GM18498 (cell line): ENCODE data around the gene DYNLT2B.
"Not testable (repeated sequence)": the region's sequence is repeated elsewhere in the genome, so short reads cannot be mapped to it uniquely, and the experiment has no call there.

Experiments used
- ATAC-seq: cut with Tn5 transposase; IDR thresholded peaks from one replicate; pipeline ENCODE4 v1.9.1; 2021; ENCODE audit warnings: mild to moderate bottlenecking, moderate library complexity; ENCODE audit not compliant: unreplicated experiment

Gene DYNLT2B

DNA sequence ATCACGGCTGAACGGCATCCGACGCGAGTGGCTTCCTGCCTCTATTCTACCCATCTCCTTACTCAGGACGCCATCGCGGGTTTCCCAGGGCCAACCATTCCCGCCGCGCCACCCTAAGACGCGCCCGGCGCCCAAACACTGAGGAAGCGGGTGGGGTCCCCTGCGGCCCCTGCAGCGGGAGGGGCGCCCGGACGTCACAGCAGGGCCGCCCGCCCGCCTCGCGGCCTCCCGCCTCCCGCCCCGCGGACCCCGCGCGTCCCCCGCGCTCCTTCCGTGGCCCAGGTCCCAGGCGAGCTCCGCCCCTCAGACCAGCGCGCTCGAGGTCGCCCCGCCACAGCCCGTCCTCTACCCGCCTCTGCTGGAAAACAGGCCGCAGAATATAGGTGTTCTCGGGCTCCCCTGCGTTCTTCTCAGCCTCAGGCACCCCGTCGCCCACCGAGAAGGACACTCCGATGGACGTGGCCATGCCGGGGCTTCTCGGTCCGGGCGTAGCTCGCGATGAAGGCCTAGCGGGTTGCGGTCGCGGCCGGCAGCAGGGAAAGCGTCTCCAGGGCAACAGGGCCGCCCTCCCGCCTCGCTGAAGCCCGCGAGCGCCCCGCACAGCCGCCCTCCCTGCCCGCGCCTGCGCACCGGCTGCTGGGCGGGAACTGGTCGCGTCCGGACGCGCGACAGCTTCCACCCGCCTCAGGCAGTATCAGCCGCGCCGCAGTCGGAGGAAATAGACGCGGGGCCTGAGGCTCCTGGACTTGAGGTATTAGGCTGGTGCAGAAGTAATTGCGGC, at the start of gene DYNLT2B:
DYNLT2B (minus strand) TSS at position 554 of the 781 bp plus-strand sequence; CDS start at position 466, 88 bp downstream.
- peak; percentile 89 for ATAC-seq

DNA sequence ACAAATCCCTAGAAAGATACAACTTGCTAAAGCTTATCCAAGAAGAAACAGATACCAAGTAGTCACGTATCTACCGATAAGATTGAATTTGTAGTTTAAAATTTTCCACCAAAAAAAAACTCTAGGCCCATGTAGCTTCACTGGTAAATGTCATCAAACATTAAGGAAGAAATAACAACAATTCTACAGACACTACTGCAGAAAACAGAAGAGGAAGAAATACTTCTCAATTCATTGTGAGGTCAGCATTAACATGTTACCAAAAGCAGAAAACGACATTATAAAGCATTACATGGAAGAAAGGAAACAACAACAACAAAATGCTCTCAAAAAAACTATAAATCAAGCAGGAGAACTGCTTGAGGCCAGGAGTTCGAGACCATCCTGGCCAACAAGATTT, 47.7 kb upstream of the DYNLT2B start:
- ATAC-seq, result no peak

- ATAC-seq, result no peak
Observed at GRCh38 chr3:196360586-196360985, 42.5 kb upstream of the DYNLT2B start.

DNA sequence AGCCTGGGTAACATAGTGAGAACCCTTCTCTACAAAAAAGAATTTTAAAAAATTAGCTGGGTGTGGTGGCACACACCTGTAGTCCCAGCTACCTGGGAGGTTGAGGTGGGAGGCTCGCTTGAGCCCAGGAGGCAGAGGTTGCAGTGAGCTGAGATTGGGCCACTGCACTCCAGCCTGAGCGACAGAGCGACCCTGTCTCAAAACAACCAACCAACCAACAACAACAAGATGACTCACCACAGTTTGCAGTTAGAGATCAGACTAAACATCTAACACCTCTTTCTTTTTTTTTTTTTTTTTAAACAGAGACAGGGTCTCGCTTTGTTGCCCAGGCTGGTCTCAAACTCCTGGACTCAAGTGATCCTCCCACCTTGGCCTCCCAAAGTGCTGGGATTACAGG, 40.5 kb upstream of the DYNLT2B start:
- not testable (repeated sequence) for ATAC-seq

DNA sequence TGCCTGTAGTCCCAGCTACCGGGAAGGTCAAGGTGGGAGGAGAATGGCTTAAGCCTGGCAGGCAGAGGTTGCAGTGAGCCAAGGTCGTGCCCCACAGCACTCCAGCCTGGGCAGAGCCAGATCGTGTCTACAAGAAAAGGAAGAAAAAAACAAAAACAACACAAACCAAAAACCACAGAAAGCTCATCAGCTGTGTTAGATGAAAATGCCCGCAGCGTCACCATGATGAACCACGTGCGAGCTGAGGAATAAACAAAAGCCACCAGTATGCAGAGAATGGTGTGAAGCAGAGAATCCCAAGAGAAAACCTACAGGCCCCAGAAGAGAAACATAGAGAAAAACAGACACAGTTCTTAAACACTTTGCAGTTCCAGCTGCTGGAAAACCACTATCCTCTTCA, 39.9 kb upstream of the DYNLT2B start:
- ATAC-seq, result no peak

DNA sequence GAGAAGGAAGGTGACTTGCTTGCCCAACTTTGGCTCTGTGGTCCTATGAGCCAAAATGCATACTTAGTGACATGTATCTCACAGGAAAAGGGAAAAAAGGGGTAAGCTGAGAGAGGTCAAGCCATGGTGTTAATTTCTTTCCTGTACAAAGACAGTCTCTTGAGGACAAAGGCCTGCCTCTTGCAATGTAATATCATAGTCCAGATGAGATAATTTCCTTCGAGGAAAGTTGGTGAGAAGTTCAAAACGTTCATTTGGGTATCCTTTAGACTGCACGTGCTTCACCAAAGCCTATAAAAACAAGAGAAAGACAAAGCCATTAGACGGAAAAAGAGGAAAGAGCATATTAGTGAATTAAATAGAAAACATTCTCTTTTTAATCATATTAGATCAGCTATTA, 38.5 kb upstream of the DYNLT2B start:
- ATAC-seq, result no peak

GRCh38 chr3:196355668-196356067, 37.6 kb upstream of the DYNLT2B start:
- no peak for ATAC-seq

- no peak for ATAC-seq
Observed at GRCh38 chr3:196354132-196354531, 36.1 kb upstream of the DYNLT2B start.

GRCh38 chr3:196351541-196351940, 33.5 kb upstream of the DYNLT2B start:
- no peak for ATAC-seq

DNA sequence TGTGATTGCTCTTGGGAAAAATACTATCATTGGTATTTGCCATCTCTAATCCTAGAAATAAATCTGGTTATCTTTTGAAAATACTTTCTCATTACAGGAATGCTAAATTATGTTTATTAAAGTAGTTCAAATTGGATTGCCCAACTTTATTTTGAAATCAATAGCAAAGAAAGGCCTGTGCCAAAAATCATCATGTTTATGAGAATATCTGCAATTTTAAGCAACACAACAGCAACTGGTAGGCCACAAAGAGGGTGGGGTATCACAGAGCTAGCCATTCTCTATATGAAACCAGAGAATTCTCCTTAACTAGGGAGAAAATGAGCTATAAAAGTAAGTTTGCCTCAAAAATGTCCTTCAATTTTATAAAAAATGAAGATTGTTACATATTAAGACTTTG, 32.0 kb upstream of the DYNLT2B start:
- no peak for ATAC-seq

DNA sequence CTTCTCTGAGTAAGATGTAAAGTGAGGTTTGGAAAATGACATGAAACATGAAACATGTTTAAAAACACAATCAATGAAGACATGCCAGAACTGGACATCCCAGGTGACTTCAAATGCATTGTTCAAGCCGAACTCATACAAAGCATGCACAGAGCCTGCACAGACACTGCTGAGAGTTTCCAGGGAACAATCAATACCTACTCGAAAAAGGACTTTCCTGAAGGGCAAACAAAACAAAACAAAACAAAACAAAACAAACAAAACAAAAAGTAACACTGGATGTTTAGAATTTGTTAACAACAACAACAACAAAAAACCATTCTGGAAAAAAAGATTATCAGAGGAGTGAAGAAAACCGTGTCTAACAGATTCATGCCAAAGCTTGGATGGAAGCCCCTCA, 30.7 kb upstream of the DYNLT2B start:
- ATAC-seq, result no peak

- ATAC-seq, result no peak
Observed at GRCh38 chr3:196344663-196345062, 26.6 kb upstream of the DYNLT2B start.

DNA sequence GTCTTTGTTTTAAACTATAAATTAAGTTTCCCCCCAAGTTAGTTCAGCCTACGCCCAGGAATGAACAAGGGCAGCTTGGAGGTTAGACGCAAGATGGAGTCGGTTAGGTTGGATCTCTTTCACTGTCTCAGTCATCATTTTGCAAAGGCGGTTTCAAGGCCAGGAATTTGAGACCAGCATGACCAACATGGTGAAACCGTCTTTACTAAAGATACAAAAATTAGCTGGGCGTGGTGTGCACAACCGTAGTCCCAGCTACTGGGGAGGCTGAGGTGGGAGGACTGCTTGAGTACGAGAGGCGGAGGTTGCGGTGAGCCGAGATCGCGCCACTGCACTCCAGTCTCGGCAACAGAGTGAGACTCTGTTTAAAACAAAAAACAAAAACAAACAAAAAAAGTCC, 25.9 kb upstream of the DYNLT2B start:
- not testable (repeated sequence) for ATAC-seq

DNA sequence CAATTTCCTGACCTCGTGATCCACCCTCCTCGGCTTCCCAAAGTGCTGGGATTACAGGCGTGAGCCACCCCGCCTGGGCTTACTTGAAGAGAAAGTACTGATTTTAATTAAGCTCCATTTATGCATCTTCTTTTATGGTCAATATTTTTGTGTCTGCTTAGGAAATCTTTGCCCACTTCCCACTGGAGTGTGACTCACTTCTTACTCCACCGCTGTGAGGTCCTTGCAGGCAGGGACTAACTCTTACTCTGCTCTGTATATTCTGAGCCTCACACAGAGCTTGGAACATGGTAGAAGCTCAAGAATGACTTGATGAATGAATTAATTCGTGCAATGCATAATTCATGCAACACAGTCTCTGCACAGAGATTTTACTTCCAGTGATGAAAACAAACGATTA, 23.1 kb upstream of the DYNLT2B start:
- ATAC-seq, result no peak

- ATAC-seq, result no peak
Observed at GRCh38 chr3:196340466-196340865, 22.4 kb upstream of the DYNLT2B start.

DNA sequence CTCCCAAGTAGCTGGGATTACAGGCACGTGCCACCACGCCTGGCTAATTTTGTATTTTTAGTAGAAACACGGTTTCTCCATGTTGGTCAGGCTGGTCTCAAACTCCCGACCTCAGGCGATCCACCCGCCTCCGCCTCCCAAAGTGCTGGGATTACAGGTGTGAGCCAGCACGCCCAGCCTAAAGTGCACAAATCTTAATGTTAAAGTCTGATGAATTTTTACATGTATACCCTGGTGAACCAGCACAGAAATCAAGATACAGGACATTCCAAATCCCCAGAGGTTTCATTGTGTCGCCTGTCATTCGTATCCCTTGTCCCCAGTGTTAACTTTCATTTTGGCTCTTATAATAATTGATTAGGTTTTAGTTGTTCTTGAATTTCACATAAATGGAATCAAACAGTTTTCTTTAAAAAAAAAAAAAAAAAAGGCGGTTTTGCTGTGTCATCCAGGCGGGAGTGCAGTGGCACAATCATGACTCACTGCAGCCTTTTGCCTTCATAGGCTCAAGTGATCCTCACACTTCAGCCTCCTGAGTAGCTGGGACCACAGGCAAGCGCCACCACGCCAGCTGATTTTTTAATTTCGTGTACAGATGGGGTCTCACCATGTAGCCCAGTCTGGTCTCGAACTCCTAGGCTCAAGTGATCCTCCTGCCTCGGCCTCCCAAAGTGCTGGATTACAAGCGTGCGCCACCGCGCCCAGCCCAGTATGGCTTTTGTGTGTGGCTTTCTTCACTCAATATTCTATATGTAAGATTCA, 21.6 kb upstream of the DYNLT2B start:
- ATAC-seq, result no peak

DNA sequence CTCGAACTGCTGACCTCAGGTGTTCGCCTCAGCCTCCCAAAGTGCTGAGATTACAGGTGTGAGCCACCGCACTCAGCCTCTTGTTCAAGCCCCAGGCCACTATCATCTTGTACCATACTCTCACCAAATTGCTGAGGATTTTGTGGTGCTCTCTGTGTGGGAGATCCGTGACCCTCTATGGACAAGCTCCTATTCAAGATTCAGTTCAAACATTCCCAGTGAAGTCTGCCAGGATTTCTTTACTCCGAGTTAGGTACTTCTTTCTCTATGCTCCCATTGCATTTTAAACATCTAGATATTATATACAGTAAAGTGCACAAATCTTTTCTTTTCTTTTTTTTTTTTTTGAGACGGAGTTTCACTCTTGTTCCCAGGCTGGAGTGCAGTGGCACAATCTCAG, 21.0 kb upstream of the DYNLT2B start:
- no peak for ATAC-seq

GRCh38 chr3:196336319-196337145, 18.5 kb upstream of the DYNLT2B start:
- ATAC-seq, result no peak

- ATAC-seq, result no peak
Observed at GRCh38 chr3:196335503-196335948, 17.5 kb upstream of the DYNLT2B start.

- ATAC-seq, result no peak
Observed at GRCh38 chr3:196334982-196335381, 16.9 kb upstream of the DYNLT2B start.

DNA sequence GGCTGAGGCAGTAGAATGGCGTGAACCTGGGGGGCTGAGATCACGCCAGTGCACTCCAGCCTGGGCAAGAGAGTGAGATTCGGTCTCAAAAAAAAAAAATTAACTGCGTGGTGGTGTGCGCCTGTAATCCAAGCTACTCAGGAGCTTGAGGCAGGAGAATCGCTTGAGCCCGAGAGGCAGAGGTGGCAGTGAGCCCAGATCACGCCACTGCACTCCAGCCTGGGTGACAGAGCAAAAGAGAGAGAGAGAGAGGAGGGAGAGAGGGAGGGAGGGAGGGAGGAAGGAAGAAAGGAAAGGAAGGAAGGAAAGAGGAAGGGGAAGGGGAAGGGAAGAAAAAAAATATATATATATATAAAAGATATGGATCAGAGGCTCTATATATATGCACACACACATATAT, 14.1 kb upstream of the DYNLT2B start:
- ATAC-seq, result no peak
